Prostate gland (tissue), 2 donors: ENCODE measurements around the gene FAM114A1. TPM values are rescaled to one million over a fixed set of nuclear protein-coding genes. Genes with fewer than 3 reads are reported as not detected.

Source experiments
- DNase-seq: peaks from one replicate; pipeline ENCODE4 v3.0.0-alpha.2; 2019; ENCODE audit warnings: low spot score
- H3K27ac ChIP-seq, 2 donors: fragments of 200-600 bp; sonication (generic); 2 replicates each; pipeline ENCODE4 v1.5.1; 2017 to 2019
- H3K27me3 ChIP-seq: fragments of 200-600 bp; sonication (generic); replicated peaks from 2 replicates; pipeline ENCODE4 v1.5.1; 2019; ENCODE audit not compliant: insufficient read depth
- H3K36me3 ChIP-seq, 2 donors: fragments of 200-600 bp; sonication (generic); 1 replicate in 1 of 2; 2 replicates in 1 of 2; pipeline versions ENCODE4 v1.5.1 to v1.8.1; 2017 to 2019
- H3K4me1 ChIP-seq: fragments of 200-600 bp; sonication (generic); replicated peaks from 2 replicates; pipeline ENCODE4 v1.5.1; 2019
- H3K4me3 ChIP-seq, 2 donors: fragments of 200-600 bp; sonication (generic); 2 replicates each; pipeline ENCODE4 v1.5.1; 2017 to 2019
- H3K9me3 ChIP-seq: fragments of 200-600 bp; sonication (generic); 2 replicates; pipeline ENCODE4 v1.5.1; 2017
- POLR2A ChIP-seq: fragments of 450-650 bp; IDR thresholded peaks from one replicate; pipeline ENCODE4 v1.6.1; 2016; ENCODE audit warnings: antibody characterized with exemption, mild to moderate bottlenecking
- POLR2AphosphoS5 ChIP-seq: sonication (generic); formaldehyde crosslinking; IDR thresholded peaks from one replicate; pipeline ENCODE4 v1.6.1; 2017; ENCODE audit warnings: antibody characterized with exemption
- WGBS: methylation state at CpG from one replicate; pipeline ENCODE4 v1.1.5; 2018; 5-methylcytosine and 5-hydroxymethylcytosine counted together
- intact Hi-C: fragments of 100-400 bp; cut with DNase I; formaldehyde crosslinking; loops from one replicate; pipeline ENCODE4 v1.14.2; 2022
- total RNA-seq, 2 donors: library from RNA; depleted of rRNA; stranded (reverse); fragments of >200 nt; gene quantifications; one replicate each; pipeline ENCODE4 v1.1.0, GENCODE V29; 2016
- TF ChIP-seq, protein P1 (sequence below), 4 experiments: fragments of 200-600 bp in 2 of 4; fragments of 450-650 bp in 2 of 4; sonication (generic) in 2 of 4; IDR thresholded peaks; 1 replicate in 3 of 4; 2 replicates in 1 of 4; pipeline ENCODE4 v1.5.1; 2016 to 2019; ENCODE audit warnings: antibody characterized with exemption in 4 of 4, mild to moderate bottlenecking in 2 of 4, moderate library complexity in 2 of 4

Gene FAM114A1
- total RNA-seq, 2 donors from 2014 or later: 117 to 118 TPM

DNA sequence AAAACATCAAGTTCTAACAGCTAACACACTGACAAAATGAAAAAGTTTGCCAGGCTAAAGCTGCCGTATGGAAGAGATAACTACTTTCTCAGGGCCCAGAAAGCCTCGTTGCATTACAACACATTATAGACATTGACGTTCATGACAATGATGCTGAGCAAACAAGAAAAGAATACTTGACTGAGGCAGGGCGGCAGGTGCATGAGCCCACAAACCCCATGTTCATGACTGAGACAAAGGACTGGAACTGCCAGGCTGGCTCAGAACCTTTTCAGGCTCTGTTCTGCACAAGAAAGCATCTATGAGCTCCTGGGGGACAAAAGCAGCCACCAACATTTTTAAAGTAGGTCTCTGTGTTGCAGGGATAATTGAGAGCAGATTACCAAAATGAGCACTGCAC, 24.6 kb upstream of the FAM114A1 start:
- no peak for DNase-seq
- no peaks in the 10 kb centered on the region for H3K36me3 ChIP-seq
- H3K4me3 ChIP-seq: no peak overlapping the region
- H3K27me3 ChIP-seq: no peaks in the 10 kb centered on the region
- no peaks in the 10 kb centered on the region for H3K9me3 ChIP-seq
- WGBS: 55% methylated on average over 4 of the region's 4 CpGs
- no peak overlapping the region for H3K27ac ChIP-seq
- intact Hi-C loops: no loop called here
- no peak for TF ChIP-seq POLR2A
- TF ChIP-seq, protein P1, sequence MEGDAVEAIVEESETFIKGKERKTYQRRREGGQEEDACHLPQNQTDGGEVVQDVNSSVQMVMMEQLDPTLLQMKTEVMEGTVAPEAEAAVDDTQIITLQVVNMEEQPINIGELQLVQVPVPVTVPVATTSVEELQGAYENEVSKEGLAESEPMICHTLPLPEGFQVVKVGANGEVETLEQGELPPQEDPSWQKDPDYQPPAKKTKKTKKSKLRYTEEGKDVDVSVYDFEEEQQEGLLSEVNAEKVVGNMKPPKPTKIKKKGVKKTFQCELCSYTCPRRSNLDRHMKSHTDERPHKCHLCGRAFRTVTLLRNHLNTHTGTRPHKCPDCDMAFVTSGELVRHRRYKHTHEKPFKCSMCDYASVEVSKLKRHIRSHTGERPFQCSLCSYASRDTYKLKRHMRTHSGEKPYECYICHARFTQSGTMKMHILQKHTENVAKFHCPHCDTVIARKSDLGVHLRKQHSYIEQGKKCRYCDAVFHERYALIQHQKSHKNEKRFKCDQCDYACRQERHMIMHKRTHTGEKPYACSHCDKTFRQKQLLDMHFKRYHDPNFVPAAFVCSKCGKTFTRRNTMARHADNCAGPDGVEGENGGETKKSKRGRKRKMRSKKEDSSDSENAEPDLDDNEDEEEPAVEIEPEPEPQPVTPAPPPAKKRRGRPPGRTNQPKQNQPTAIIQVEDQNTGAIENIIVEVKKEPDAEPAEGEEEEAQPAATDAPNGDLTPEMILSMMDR (IDR thresholded peaks at IDR 0.05): no peak
- no peak for TF ChIP-seq POLR2AphosphoS5
- no peaks in the 10 kb centered on the region for H3K4me1 ChIP-seq

DNA sequence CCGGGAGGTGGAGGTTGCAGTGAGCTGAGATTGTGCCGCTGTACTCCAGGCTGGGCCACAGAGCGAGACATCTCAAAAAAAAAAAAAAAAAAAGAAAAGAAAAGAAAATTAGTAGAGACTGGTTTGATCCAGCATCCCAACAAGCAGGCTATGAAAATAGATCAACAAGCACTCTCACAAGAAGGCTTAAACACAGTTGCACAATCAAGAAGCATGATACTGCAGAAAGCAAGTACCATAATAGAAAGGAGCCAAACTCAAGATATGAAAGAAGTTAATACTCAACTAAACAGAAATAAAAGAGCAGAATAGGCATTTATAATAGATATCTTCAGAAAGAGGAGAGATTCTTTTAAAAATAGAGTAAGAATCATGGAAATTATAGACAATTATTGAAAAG, 21.6 kb upstream of the FAM114A1 start:
- H3K4me1 ChIP-seq: no peaks in the 10 kb centered on the region
- TF ChIP-seq POLR2AphosphoS5 (no peak), POLR2A (no peak)
- TF ChIP-seq, protein P1 (IDR thresholded peaks at IDR 0.05): no peak
- no peak for DNase-seq
- WGBS: 81% methylated on average over 3 of the region's 3 CpGs
- H3K36me3 ChIP-seq: no peaks in the 10 kb centered on the region
- no peak overlapping the region for H3K4me3 ChIP-seq
- H3K9me3 ChIP-seq: no peaks in the 10 kb centered on the region
- H3K27ac ChIP-seq: no peak overlapping the region
- no peaks in the 10 kb centered on the region for H3K27me3 ChIP-seq
- intact Hi-C loops: no loop called here

DNA sequence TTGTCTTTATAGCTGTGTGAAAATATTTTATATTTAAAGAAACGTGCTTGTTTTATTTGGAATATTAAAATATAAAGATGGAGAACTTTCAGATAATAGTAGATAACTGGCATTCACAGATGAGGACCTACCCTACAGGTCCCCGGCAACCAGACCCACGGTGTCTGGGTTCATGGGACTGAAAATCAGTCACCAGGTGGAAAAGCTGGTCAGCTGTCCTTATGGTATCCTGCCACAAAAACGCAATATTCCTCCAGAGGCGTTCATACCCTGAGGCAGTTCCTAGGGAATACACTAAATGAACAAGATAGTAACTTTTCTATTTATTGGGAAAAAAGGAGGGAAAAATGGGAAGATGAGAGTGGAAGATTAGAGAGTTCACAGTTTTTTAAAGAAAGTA, 12.1 kb upstream of the FAM114A1 start:
- DNase-seq: no peak
- Histone ChIP-seq H3K36me3 (no peaks in the 10 kb centered on the region), H3K4me1 (no peaks in the 10 kb centered on the region), H3K9me3 (no peaks in the 10 kb centered on the region), H3K27me3 (no peaks in the 10 kb centered on the region), H3K4me3 (no peak overlapping the region), H3K27ac (no peak overlapping the region)
- intact Hi-C loops: no loop called here
- 82% methylated on average over 5 of the region's 5 CpGs for WGBS
- no peak for TF ChIP-seq POLR2AphosphoS5
- no peak for TF ChIP-seq POLR2A
- TF ChIP-seq, protein P1 (IDR thresholded peaks at IDR 0.05): no peak

DNA sequence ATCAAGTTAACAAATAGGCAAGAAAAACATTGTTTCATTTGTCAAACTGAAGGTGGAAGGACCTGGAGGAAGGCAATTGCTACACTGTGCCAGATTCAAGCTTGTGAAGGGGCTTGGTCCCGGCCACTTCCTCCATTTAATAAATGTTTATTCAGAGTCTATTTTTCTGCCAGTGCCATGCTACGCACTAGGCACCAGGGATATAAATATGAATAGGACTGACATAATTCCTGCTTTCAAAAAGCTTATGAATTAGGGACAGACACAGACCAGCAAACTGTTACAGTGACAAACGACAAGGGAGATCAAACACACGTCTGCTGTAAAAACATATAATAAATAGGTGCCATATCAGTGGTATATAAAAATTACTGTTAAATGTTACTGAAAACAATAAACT, 11.6 kb upstream of the FAM114A1 start:
- DNase-seq: no peak
- H3K9me3 ChIP-seq: no peaks in the 10 kb centered on the region
- TF ChIP-seq, protein P1 (IDR thresholded peaks at IDR 0.05): no peak
- no peak for TF ChIP-seq POLR2A
- TF ChIP-seq POLR2AphosphoS5: no peak
- no peak overlapping the region for H3K4me3 ChIP-seq
- H3K27me3 ChIP-seq: no peaks in the 10 kb centered on the region
- intact Hi-C loops: loop anchor here (2.0 kb wide), 1 partner anchor 97 kb away; no protein-coding TSS in a partner anchor
- no peaks in the 10 kb centered on the region for H3K36me3 ChIP-seq
- no peak overlapping the region for H3K27ac ChIP-seq
- WGBS: 47% methylated on average over 4 of the region's 4 CpGs
- no peaks in the 10 kb centered on the region for H3K4me1 ChIP-seq

DNA sequence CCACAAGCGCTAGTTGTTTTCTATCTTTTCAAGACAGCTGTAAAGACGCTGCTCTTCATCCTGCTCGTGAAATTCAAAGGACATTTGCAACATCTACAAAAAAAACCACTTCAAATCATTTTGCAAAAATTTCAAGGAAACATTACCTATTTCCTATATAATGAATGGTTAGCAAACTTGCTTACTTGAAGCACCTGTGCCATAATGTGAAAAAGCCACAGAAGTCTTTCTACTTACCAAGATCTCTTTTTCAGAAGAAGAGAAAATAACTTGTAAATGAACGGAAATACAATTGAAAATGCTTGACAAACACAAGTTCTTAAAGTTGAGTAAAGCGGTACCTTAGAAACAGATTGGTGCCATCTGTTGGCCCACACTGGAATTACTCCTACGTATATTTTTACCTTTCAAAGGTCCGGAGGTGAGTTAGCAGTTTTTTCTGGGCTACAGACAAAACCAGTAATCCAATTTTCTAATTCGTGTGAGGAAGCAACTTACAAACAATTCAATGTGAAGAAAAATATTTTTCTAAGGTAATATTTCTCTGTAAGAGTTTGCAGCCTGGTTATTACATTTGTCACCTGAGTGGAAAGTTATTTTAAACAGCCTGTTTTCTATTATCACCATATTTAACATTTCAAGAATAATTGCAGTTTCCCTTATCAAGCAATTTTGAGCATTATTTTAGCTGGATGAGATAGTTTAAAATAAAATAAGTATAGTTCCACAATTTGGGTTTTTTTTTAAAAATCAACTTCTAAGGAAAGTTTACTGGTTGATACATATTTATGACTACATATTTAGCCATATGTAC, 10.9 kb upstream of the FAM114A1 start, which contains the start of gene TLR6:
TSS of gene TLR6 (minus strand) at position 294 of the 814 bp plus-strand sequence. CDS start 27,344 bp downstream, outside the sequence.
- Histone ChIP-seq H3K4me1 (no peaks in the 10 kb centered on the region), H3K4me3 (no peak within 1 kb of the TSS), H3K9me3 (no peaks in the 10 kb centered on the region), H3K27ac (peak within 1 kb of the TSS in 1 of 2 donors; percentile 33), H3K36me3 (no peaks in the 10 kb centered on the region), H3K27me3 (no peaks in the 10 kb centered on the region)
- DNase-seq: peak; percentile 63
- TF ChIP-seq POLR2AphosphoS5 (peak; percentile 37), POLR2A (no peak)
- TF ChIP-seq, protein P1 (IDR thresholded peaks at IDR 0.05): peak; percentile 52 to 82 (median 67)
- intact Hi-C loops: loop anchor here (2.0 kb wide), 1 partner anchor 98 kb away; no protein-coding TSS in a partner anchor
- WGBS: 16% methylated on average over 8 of the region's 8 CpGs
